H9 (cell line): ENCODE data around the gene SYS1. TPM values are rescaled to one million over a fixed set of nuclear protein-coding genes. Genes with fewer than 3 reads are reported as not detected.

ENCODE experiments used
- DNase-seq: peaks from one replicate; pipeline ENCODE4 v3.0.0-alpha.2; 2017
- H2AFZ ChIP-seq: one replicate; pipeline ENCODE4 v1.6.1; 2013; ENCODE audit warnings: mild to moderate bottlenecking, low read length, control low read depth, moderate library complexity
- H2AK5ac ChIP-seq: 2 replicates; pipeline ENCODE4 v1.6.1; 2013; ENCODE audit warnings: low read length, control low read depth, mixed read lengths; ENCODE audit not compliant: insufficient read length
- H2BK120ac ChIP-seq: one replicate; pipeline ENCODE4 v1.6.1; 2013; ENCODE audit warnings: low read depth, mild to moderate bottlenecking, low read length, control low read depth, inconsistent platforms; ENCODE audit not compliant: poor library complexity, severe bottlenecking
- H2BK12ac ChIP-seq: 2 replicates; pipeline ENCODE4 v1.6.1; 2013; ENCODE audit warnings: low read length, control low read depth, mixed read lengths, low read depth; ENCODE audit not compliant: insufficient read length
- H2BK15ac ChIP-seq: 2 replicates; pipeline ENCODE4 v1.6.1; 2013; ENCODE audit warnings: low read depth, low read length, control low read depth
- H2BK20ac ChIP-seq: one replicate; pipeline ENCODE4 v1.6.1; 2013; ENCODE audit warnings: low read depth, mild to moderate bottlenecking, low read length, control low read depth, inconsistent platforms; ENCODE audit not compliant: poor library complexity, severe bottlenecking
- H2BK5ac ChIP-seq: 2 replicates; pipeline ENCODE4 v1.6.1; 2013; ENCODE audit warnings: low read length, control low read depth, mixed read lengths; ENCODE audit not compliant: insufficient read length
- H3K14ac ChIP-seq: 2 replicates; pipeline ENCODE4 v1.6.1; 2013; ENCODE audit warnings: low read length, control low read depth; ENCODE audit not compliant: insufficient read depth
- H3K18ac ChIP-seq: 2 replicates; pipeline ENCODE4 v1.6.1; 2013; ENCODE audit warnings: low read depth, mild to moderate bottlenecking, mixed read lengths, low read length, control low read depth; ENCODE audit not compliant: insufficient read length
- H3K23ac ChIP-seq: 2 replicates; pipeline ENCODE4 v1.6.1; 2013; ENCODE audit warnings: low read length, control low read depth, mixed read lengths, low read depth; ENCODE audit not compliant: insufficient read length
- H3K23me2 ChIP-seq: 2 replicates; pipeline ENCODE4 v1.6.1; 2013; ENCODE audit warnings: low read depth, mild to moderate bottlenecking, mixed read lengths, low read length, control low read depth; ENCODE audit not compliant: insufficient read length, poor library complexity, severe bottlenecking
- H3K27ac ChIP-seq: 2 replicates; pipeline ENCODE4 v1.5.1; 2013; ENCODE audit warnings: low read length, control low read depth, mixed read lengths, low read depth; ENCODE audit not compliant: insufficient read length
- H3K27me3 ChIP-seq: 2 replicates; pipeline ENCODE4 v1.6.1; 2013; ENCODE audit warnings: low read length, control low read depth, inconsistent platforms; ENCODE audit not compliant: insufficient read depth
- H3K4ac ChIP-seq: 2 replicates; pipeline ENCODE4 v1.6.1; 2013; ENCODE audit warnings: low read depth, mild to moderate bottlenecking, control low read depth, inconsistent platforms, low read length, moderate library complexity
- H3K4me1 ChIP-seq: 2 replicates; pipeline ENCODE4 v1.6.1; 2013; ENCODE audit warnings: low read length, control low read depth, inconsistent platforms; ENCODE audit not compliant: insufficient read depth
- H3K4me2 ChIP-seq: 2 replicates; pipeline ENCODE4 v1.6.1; 2013; ENCODE audit warnings: low read length, control low read depth, mixed read lengths; ENCODE audit not compliant: insufficient read length, insufficient read depth
- H3K56ac ChIP-seq: 2 replicates; pipeline ENCODE4 v1.6.1; 2013; ENCODE audit warnings: low read depth, mild to moderate bottlenecking, mixed read lengths, low read length, control low read depth; ENCODE audit not compliant: insufficient read length
- H3K79me1 ChIP-seq: 2 replicates; pipeline ENCODE4 v1.6.1; 2013; ENCODE audit warnings: low read depth, mild to moderate bottlenecking, moderate library complexity, low read length, control low read depth, inconsistent platforms; ENCODE audit not compliant: insufficient read depth, poor library complexity, severe bottlenecking
- H3K79me2 ChIP-seq: 2 replicates; pipeline ENCODE4 v1.6.1; 2013; ENCODE audit warnings: low read length, control low read depth, inconsistent platforms; ENCODE audit not compliant: insufficient read depth
- H3K9ac ChIP-seq: 2 replicates; pipeline ENCODE4 v1.6.1; 2013; ENCODE audit warnings: low read length, control low read depth, mixed read lengths; ENCODE audit not compliant: insufficient read length; ENCODE audit errors: extremely low read depth
- H3K9me3 ChIP-seq: one replicate; pipeline ENCODE4 v1.6.1; 2013; ENCODE audit warnings: low read depth, low read length, inconsistent platforms; ENCODE audit not compliant: control insufficient read depth
- H3T11ph ChIP-seq: one replicate; pipeline ENCODE4 v1.6.1; 2013; ENCODE audit warnings: mild to moderate bottlenecking, low read length, control low read depth, inconsistent platforms
- H4K20me1 ChIP-seq: one replicate; pipeline ENCODE4 v1.6.1; 2013; ENCODE audit not compliant: control insufficient read depth, insufficient read length, insufficient read depth
- H4K5ac ChIP-seq: 2 replicates; pipeline ENCODE4 v1.6.1; 2013; ENCODE audit warnings: low read depth, mild to moderate bottlenecking, mixed read lengths, low read length, control low read depth; ENCODE audit not compliant: insufficient read length
- H4K8ac ChIP-seq: replicated peaks from 2 replicates; pipeline ENCODE4 v1.6.1; 2013; ENCODE audit warnings: low read length, control low read depth, mixed read lengths, low read depth; ENCODE audit not compliant: insufficient read length
- H4K91ac ChIP-seq: 2 replicates; pipeline ENCODE4 v1.6.1; 2013; ENCODE audit warnings: low read depth, mild to moderate bottlenecking, moderate library complexity, mixed read lengths, low read length, control low read depth; ENCODE audit not compliant: insufficient read length
- H3K27ac Mint-ChIP-seq, 3 experiments: 2 replicates in 2 of 3; 3 replicates in 1 of 3; pipeline ENCODE4 v1.8.0; 2020 to 2021; ENCODE audit warnings: mixed read lengths in 3 of 3, mild to moderate bottlenecking in 1 of 3, moderate library complexity in 1 of 3
- H3K27me3 Mint-ChIP-seq: 2 replicates; pipeline ENCODE4 v1.8.0; 2021; ENCODE audit warnings: low read depth, mild to moderate bottlenecking, moderate library complexity, mixed read lengths
- H3K36me3 Mint-ChIP-seq, 3 experiments: 2 replicates in 2 of 3; 3 replicates in 1 of 3; pipeline ENCODE4 v1.8.0; 2020 to 2021; ENCODE audit warnings: low read depth in 3 of 3, mixed read lengths in 3 of 3; ENCODE audit not compliant: insufficient read depth in 1 of 3
- H3K4me1 Mint-ChIP-seq, 2 experiments: 2 replicates each; pipeline ENCODE4 v1.8.0; 2020; ENCODE audit warnings: mixed read lengths in 2 of 2
- H3K4me3 Mint-ChIP-seq, 2 experiments: 2 replicates in 1 of 2; 3 replicates in 1 of 2; pipeline ENCODE4 v1.8.0; 2020 to 2021; ENCODE audit warnings: mild to moderate bottlenecking in 2 of 2, mixed read lengths in 2 of 2, moderate library complexity in 1 of 2
- H3K9me3 Mint-ChIP-seq, 2 experiments: 2 replicates in 1 of 2; 3 replicates in 1 of 2; pipeline ENCODE4 v1.8.0; 2020; ENCODE audit warnings: mild to moderate bottlenecking in 2 of 2, mixed read lengths in 2 of 2, moderate library complexity in 1 of 2
- WGBS: extraction: QIAGEN DNeasy Blood & Tissue Kit; methylation state at CpG from one replicate; pipeline ENCODE4 v1.1.7; 2013; ENCODE audit warnings: missing lambda C conversion rate, low lambda C conversion rate, mixed read lengths; ENCODE audit not compliant: insufficient read length; ENCODE audit errors: extremely low coverage; 5-methylcytosine and 5-hydroxymethylcytosine counted together
- total RNA-seq: library from RNA; stranded (reverse); gene quantifications from 2 replicates; pipeline ENCODE4 v1.2.1, GENCODE V29; 2021
- TF ChIP-seq, protein P1 (sequence below): fragments of 200-600 bp; sonication (generic); conservative IDR thresholded peaks from 3 replicates; pipeline ENCODE4 v1.8.0; 2021; ENCODE audit warnings: antibody characterized with exemption, mild to moderate bottlenecking

SYS1 gene
- total RNA-seq, 1 experiment from 2014 or later = 21.0 TPM

DNA sequence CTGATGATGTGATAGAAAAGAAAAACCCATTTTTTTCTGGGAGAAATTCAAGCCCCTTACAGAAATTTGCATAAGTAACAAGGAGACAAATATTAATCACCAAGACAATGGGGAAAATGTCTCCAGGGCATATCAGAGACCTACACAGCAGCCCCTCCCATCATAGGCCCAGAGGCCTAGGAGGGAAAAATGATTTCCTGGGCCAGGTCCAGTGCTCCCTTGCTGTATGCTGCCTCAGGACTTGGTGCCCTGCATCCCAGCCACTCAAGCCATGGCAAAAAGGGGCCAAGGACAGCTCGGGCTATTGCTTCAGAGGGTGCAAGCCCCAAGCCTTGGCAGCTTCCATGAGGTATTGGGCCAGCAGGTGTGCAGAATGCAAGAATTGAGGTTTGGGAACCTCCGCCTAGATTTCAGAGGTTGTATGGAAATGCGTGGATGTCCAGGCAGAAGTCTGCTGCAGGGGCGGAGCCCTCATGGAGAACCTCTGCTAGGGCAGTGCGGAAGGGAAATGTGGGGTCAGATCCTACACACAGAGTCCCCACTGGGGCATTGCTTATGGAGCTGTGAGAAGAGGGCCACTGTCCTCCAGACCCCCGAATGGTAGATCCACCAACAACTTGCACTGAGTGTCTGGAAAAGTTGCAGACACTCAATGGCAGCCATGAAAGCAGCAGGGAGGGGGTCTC is 37.5 kb downstream of the SYS1 start:
- H2BK5ac ChIP-seq = no peak overlapping the region
- Mint-ChIP-seq H3K27me3 (peaks cover 38% of the 10 kb centered on the region), H3K27ac (no peak overlapping the region), H3K9me3 (peaks cover 33 to 35% of the 10 kb centered on the region in 2 experiments), H3K4me1 (peaks cover 3 to 5% of the 10 kb centered on the region in 2 experiments), H3K4me3 (no peak overlapping the region), H3K36me3 (peaks cover 7 to 25% (median 19%) of the 10 kb centered on the region in 3 experiments; a peak in 6 of 7 replicates)
- H3K4ac ChIP-seq = no peak overlapping the region
- no peak overlapping the region for H2BK15ac ChIP-seq
- no peak overlapping the region for H3K4me2 ChIP-seq
- no peak overlapping the region for H2BK120ac ChIP-seq
- no peak overlapping the region for H2AFZ ChIP-seq
- H4K5ac ChIP-seq = no peak overlapping the region
- H4K91ac ChIP-seq = no peak overlapping the region
- H2BK20ac ChIP-seq = no peak overlapping the region
- H3T11ph ChIP-seq = no peak overlapping the region
- H3K27me3 ChIP-seq = peaks cover 3% of the 10 kb centered on the region; the same call in 1 of the 2 replicates
- no peaks in the 10 kb centered on the region for H3K79me1 ChIP-seq
- H3K23me2 ChIP-seq = peaks cover 1% of the 10 kb centered on the region
- TF ChIP-seq, protein P1, sequence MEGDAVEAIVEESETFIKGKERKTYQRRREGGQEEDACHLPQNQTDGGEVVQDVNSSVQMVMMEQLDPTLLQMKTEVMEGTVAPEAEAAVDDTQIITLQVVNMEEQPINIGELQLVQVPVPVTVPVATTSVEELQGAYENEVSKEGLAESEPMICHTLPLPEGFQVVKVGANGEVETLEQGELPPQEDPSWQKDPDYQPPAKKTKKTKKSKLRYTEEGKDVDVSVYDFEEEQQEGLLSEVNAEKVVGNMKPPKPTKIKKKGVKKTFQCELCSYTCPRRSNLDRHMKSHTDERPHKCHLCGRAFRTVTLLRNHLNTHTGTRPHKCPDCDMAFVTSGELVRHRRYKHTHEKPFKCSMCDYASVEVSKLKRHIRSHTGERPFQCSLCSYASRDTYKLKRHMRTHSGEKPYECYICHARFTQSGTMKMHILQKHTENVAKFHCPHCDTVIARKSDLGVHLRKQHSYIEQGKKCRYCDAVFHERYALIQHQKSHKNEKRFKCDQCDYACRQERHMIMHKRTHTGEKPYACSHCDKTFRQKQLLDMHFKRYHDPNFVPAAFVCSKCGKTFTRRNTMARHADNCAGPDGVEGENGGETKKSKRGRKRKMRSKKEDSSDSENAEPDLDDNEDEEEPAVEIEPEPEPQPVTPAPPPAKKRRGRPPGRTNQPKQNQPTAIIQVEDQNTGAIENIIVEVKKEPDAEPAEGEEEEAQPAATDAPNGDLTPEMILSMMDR = no peak
- H3K18ac ChIP-seq = no peak overlapping the region
- DNase-seq = no peak
- no peaks in the 10 kb centered on the region for H3K4me1 ChIP-seq
- H3K9ac ChIP-seq = no peak overlapping the region
- no peaks in the 10 kb centered on the region for H3K79me2 ChIP-seq
- H3K23ac ChIP-seq = no peak overlapping the region
- H3K56ac ChIP-seq = no peak overlapping the region
- H4K20me1 ChIP-seq = no peaks in the 10 kb centered on the region
- no peaks in the 10 kb centered on the region for H3K9me3 ChIP-seq
- no peak overlapping the region for H2BK12ac ChIP-seq
- H2AK5ac ChIP-seq = no peak overlapping the region
- no peak overlapping the region for H3K27ac ChIP-seq
- WGBS = no CpG with 5 or more reads among the region's 6 CpGs
- H4K8ac ChIP-seq = no peak overlapping the region
- H3K14ac ChIP-seq = no peak overlapping the region
